ENCODE data around the gene MAST2. TPM values are rescaled to one million over a fixed set of nuclear protein-coding genes. Genes with fewer than 3 reads are reported as not detected.

MAST2 gene
- total RNA-seq, 1 experiment from 2014 or later: 41.9 TPM

- no peaks in the 10 kb centered on the region for H3K27me3 ChIP-seq (ENCODE audit: insufficient read depth, low read length)
- no peak for TF ChIP-seq ZBTB33 (IDR thresholded peaks at IDR 0.05; ENCODE audit: extremely low read depth, insufficient replicate concordance, low read length)
- no peak for TF ChIP-seq EZH2phosphoT487 (IDR thresholded peaks at IDR 0.05; ENCODE audit: borderline replicate concordance)
- TF ChIP-seq SIN3A (IDR thresholded peaks at IDR 0.05; ENCODE audit: low read depth): no peak
- TF ChIP-seq, protein P1, sequence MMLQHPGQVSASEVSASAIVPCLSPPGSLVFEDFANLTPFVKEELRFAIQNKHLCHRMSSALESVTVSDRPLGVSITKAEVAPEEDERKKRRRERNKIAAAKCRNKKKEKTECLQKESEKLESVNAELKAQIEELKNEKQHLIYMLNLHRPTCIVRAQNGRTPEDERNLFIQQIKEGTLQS (IDR thresholded peaks at IDR 0.05): no peak
- TF ChIP-seq, protein P2, sequence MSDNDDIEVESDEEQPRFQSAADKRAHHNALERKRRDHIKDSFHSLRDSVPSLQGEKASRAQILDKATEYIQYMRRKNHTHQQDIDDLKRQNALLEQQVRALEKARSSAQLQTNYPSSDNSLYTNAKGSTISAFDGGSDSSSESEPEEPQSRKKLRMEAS (IDR thresholded peaks at IDR 0.05): no peak
- TF ChIP-seq FOSL1 (IDR thresholded peaks at IDR 0.05; ENCODE audit: low read depth): no peak
- no peak for TF ChIP-seq SP1 (IDR thresholded peaks at IDR 0.05; ENCODE audit: low read depth)
- TF ChIP-seq POLR2AphosphoS5 (IDR thresholded peaks at IDR 0.05; ENCODE audit: low read depth, low read length): no peak
- TF ChIP-seq EZH2 (IDR thresholded peaks at IDR 0.05): no peak
- no peak for TF ChIP-seq SRF (IDR thresholded peaks at IDR 0.05; ENCODE audit: low read depth)
- no peak for TF ChIP-seq CTCF (IDR thresholded peaks at IDR 0.05 in 2 of 3, conservative IDR thresholded peaks at IDR 0.05 in 1 of 3; ENCODE audit: borderline replicate concordance in 1 of 3, insufficient read depth in 1 of 3, low read depth in 2 of 3, low read length in 2 of 3)
- TF ChIP-seq RAD21 (IDR thresholded peaks at IDR 0.05; ENCODE audit: low read depth): no peak
- no peak for TF ChIP-seq YY1 (IDR thresholded peaks at IDR 0.05; ENCODE audit: extremely low read depth, insufficient replicate concordance, low read depth, low read length)
- no peak for TF ChIP-seq ELF1 (IDR thresholded peaks at IDR 0.05; ENCODE audit: borderline replicate concordance, low read depth)
- TF ChIP-seq JUND (IDR thresholded peaks at IDR 0.05): no peak
- no peak for TF ChIP-seq ZFX (IDR thresholded peaks at IDR 0.05)
- no peak overlapping the region for H3K27ac ChIP-seq (ENCODE audit: low read depth, low read length)
- DNase-seq (ENCODE audit: low read depth, low spot score) (no peak), ATAC-seq (no peak)
- no peaks in the 10 kb centered on the region for H3K36me3 ChIP-seq (ENCODE audit: control insufficient read depth in 1 of 2, insufficient read depth in 2 of 2, low read length in 2 of 2)
- H3K4me2 ChIP-seq (ENCODE audit: low read length): no peak overlapping the region
- ChIA-PET POLR2A (no interaction called here), CTCF (no interaction called here), RAD21 (ENCODE audit: low non-redundant PET in 1 of 2, low total read pairs in 2 of 2, uncharacterized antibody in 2 of 2, unreplicated experiment in 2 of 2) (no interaction called here)
- H3K9ac ChIP-seq (ENCODE audit: low read length): no peak overlapping the region
- H3K4me3 ChIP-seq (replicated peaks in 1 of 2; ENCODE audit: low read depth in 1 of 2, low read length in 2 of 2): no peak overlapping the region
- H4K20me1 ChIP-seq (ENCODE audit: insufficient read depth): no peaks in the 10 kb centered on the region
- no TSS peak for BruUV-seq (replicated peaks)
- no peak overlapping the region for H2AFZ ChIP-seq (ENCODE audit: low read depth, low read length, poor library complexity, severe bottlenecking)
- no peaks in the 10 kb centered on the region for H3K4me1 ChIP-seq (ENCODE audit: control insufficient read depth in 1 of 2, insufficient read depth in 2 of 2, low read length in 2 of 2)
- H3K79me2 ChIP-seq (ENCODE audit: insufficient read depth, low read length): no peaks in the 10 kb centered on the region
- H3K9me3 ChIP-seq (ENCODE audit: control insufficient read depth in 1 of 2, insufficient read depth in 1 of 2, low read depth in 1 of 2, low read length in 2 of 2): no peaks in the 10 kb centered on the region
- intact Hi-C loops (cut with micrococcal nuclease): no loop called here
- no peaks in the 10 kb centered on the region for H3K9me2 ChIP-seq (ENCODE audit: insufficient read depth)
Measured at GRCh38 chr1:46072975-46073374, 269.6 kb downstream of the MAST2 start.
